B cell (primary cell): Measurements from ENCODE around the gene UHRF2. TPM values are rescaled to one million over a fixed set of nuclear protein-coding genes. Genes with fewer than 3 reads are reported as not detected.

Experiments
- ATAC-seq: fragments of 200-7000 bp; cut with Tn5 transposase; one replicate; pipeline ENCODE4 v1.10.0; 2021; ENCODE audit warnings: low read depth, mild to moderate bottlenecking, moderate number of reproducible peaks, moderate library complexity
- CTCF ChIA-PET: fragments of 350-600 bp; sonication (Branson Sonifier 250); formaldehyde crosslinking; loops from one replicate; lab custom pipeline; 2021; ENCODE audit warnings: antibody characterized with exemption, inconsistent platforms; lab: Charles Lee
- POLR2A ChIA-PET: fragments of 350-600 bp; sonication (Branson Sonifier 250); formaldehyde crosslinking; loops from one replicate; lab custom pipeline; 2021; ENCODE audit warnings: antibody characterized with exemption; lab: Charles Lee
- DNase-seq: peaks from one replicate; pipeline ENCODE4 v3.0.0; 2013
- H2AFZ ChIP-seq: 2 replicates; pipeline ENCODE4 v1.6.1; 2012; ENCODE audit warnings: mild to moderate bottlenecking, low read depth, low read length; ENCODE audit not compliant: insufficient read depth, poor library complexity, severe bottlenecking
- H3K27ac ChIP-seq, 2 donors: 1 replicate in 1 of 2; 2 replicates in 1 of 2; pipeline ENCODE4 v1.5.1; 2012 to 2013; ENCODE audit warnings: low read length in 2 of 2, mild to moderate bottlenecking in 2 of 2, moderate library complexity in 1 of 2
- H3K27me3 ChIP-seq, 4 experiments: fragments of 200-600 bp in 1 of 4; sonication (generic) in 1 of 4; replicated peaks in 1 of 4; 1 replicate in 2 of 4; 2 replicates in 2 of 4; pipeline versions ENCODE4 v1.6.1 to v1.7.0; 2013 to 2016; ENCODE audit warnings: low read length in 3 of 4, mild to moderate bottlenecking in 2 of 4, mixed read lengths in 1 of 4, moderate library complexity in 1 of 4; ENCODE audit not compliant: insufficient read depth in 4 of 4, control insufficient read depth in 3 of 4; ENCODE audit errors: control extremely low read depth in 1 of 4
- H3K36me3 ChIP-seq, 2 experiments: replicated peaks in 1 of 2; 1 replicate in 1 of 2; 2 replicates in 1 of 2; pipeline versions ENCODE4 v1.6.1 to v1.7.1; 2013; ENCODE audit warnings: low read length in 1 of 2; ENCODE audit not compliant: insufficient read depth in 2 of 2, control insufficient read depth in 1 of 2; ENCODE audit errors: control extremely low read depth in 1 of 2, extremely low read depth in 1 of 2
- H3K4me1 ChIP-seq, 2 donors: fragments of 200-600 bp in 1 of 2; sonication (generic) in 1 of 2; 1 replicate in 1 of 2; 2 replicates in 1 of 2; pipeline versions ENCODE4 v1.5.1 to v1.6.1; 2013 to 2017; ENCODE audit warnings: low read length in 2 of 2; ENCODE audit not compliant: control insufficient read depth in 2 of 2, insufficient read depth in 2 of 2
- H3K4me2 ChIP-seq: replicated peaks from 2 replicates; pipeline ENCODE3; 2012; ENCODE audit warnings: mild to moderate bottlenecking, low read depth, low read length; ENCODE audit not compliant: poor library complexity, severe bottlenecking
- H3K4me3 ChIP-seq, 5 experiments: fragments of 200-600 bp in 1 of 5; sonication (generic) in 1 of 5; 1 replicate in 3 of 5; 2 replicates in 2 of 5; pipeline versions ENCODE4 v1.5.1 to v1.7.0; 2011 to 2016; ENCODE audit warnings: low read length in 4 of 5, mild to moderate bottlenecking in 4 of 5, low read depth in 2 of 5, control low read depth in 1 of 5, moderate library complexity in 1 of 5; ENCODE audit not compliant: insufficient read depth in 1 of 5; ENCODE audit errors: control extremely low read depth in 1 of 5, extremely low read depth in 1 of 5
- H3K79me2 ChIP-seq: fragments of 200-600 bp; sonication (generic); one replicate; pipeline ENCODE4 v1.6.0; 2016; ENCODE audit warnings: low read length; ENCODE audit not compliant: control insufficient read depth, insufficient read depth
- H3K9ac ChIP-seq: fragments of 200-600 bp; sonication (generic); 2 replicates; pipeline ENCODE4 v1.6.1; 2017; ENCODE audit warnings: mild to moderate bottlenecking, low read length, moderate library complexity
- H3K9me3 ChIP-seq, 3 donors: one replicate each; pipeline versions ENCODE4 v1.6.1 to v1.7.1; 2013; ENCODE audit warnings: low read length in 2 of 3; ENCODE audit not compliant: control insufficient read depth in 2 of 3, insufficient read depth in 1 of 3; ENCODE audit errors: control extremely low read depth in 1 of 3
- H4K20me1 ChIP-seq: 2 replicates; pipeline ENCODE4 v1.6.0; 2012; ENCODE audit warnings: mild to moderate bottlenecking, low read length; ENCODE audit not compliant: insufficient read depth, control insufficient read depth, poor library complexity, severe bottlenecking
- H3K27ac Mint-ChIP-seq: one replicate; pipeline ENCODE4 v1.8.0; 2021; ENCODE audit warnings: mixed read lengths
- H3K27me3 Mint-ChIP-seq: one replicate; pipeline ENCODE4 v1.8.0; 2021; ENCODE audit warnings: mixed read lengths
- H3K4me1 Mint-ChIP-seq: one replicate; pipeline ENCODE4 v1.8.0; 2021; ENCODE audit warnings: mixed read lengths
- H3K4me3 Mint-ChIP-seq: one replicate; pipeline ENCODE4 v1.8.0; 2021; ENCODE audit warnings: mixed read lengths
- H3K9me3 Mint-ChIP-seq: one replicate; pipeline ENCODE4 v1.8.0; 2022; ENCODE audit warnings: mixed read lengths; ENCODE audit not compliant: insufficient read depth
- CTCF ChIP-seq: fragments of 200-600 bp; IDR thresholded peaks from one replicate; pipeline ENCODE4 v1.8.0; 2022; ENCODE audit warnings: antibody characterized with exemption, mild to moderate bottlenecking
- EZH2 ChIP-seq: IDR thresholded peaks from 2 replicates; pipeline ENCODE4 v1.6.1; 2012; ENCODE audit warnings: borderline replicate concordance, low read depth, mild to moderate bottlenecking, moderate library complexity, low read length; ENCODE audit not compliant: insufficient read depth, poor library complexity, severe bottlenecking
- WGBS: methylation state at CpG from one replicate; pipeline ENCODE4 v1.1.5; 2013; ENCODE audit warnings: missing lambda C conversion rate; ENCODE audit not compliant: insufficient coverage; 5-methylcytosine and 5-hydroxymethylcytosine counted together
- intact Hi-C: fragments of 100-400 bp; cut with micrococcal nuclease; formaldehyde crosslinking; loops from one replicate; pipeline ENCODE4 v1.10.0; 2022
- polyA plus RNA-seq: library from polyadenylated mRNA; depleted of rRNA; stranded (reverse); fragments of >200 nt; gene quantifications from 2 replicates; pipeline ENCODE4 v1.2.3, GENCODE V29; 2012
- total RNA-seq, 2 donors: library from RNA; stranded (reverse); fragments of 120-200 nt in 1 of 2; gene quantifications; 1 replicate in 1 of 2; 2 replicates in 1 of 2; pipeline versions ENCODE4 v1.2.3 to v1.2.4, GENCODE V29; 2013 to 2022

UHRF2 gene
- total and polyA plus RNA-seq, 2 donors (not counting 1 experiment from before 2014, with no cell fraction given) = 85.6 to 153 TPM

- H3K9ac ChIP-seq = peak overlapping the region; percentile 85
- Mint-ChIP-seq H3K4me3 (peak overlapping the region; percentile 88), H3K9me3 (no peaks in the 10 kb centered on the region), H3K27me3 (no peaks in the 10 kb centered on the region), H3K4me1 (peaks cover 64% of the 10 kb centered on the region), H3K27ac (peak overlapping the region; percentile 98)
- H3K27ac ChIP-seq = peak overlapping the region; percentile 82 to 95
- TF ChIP-seq CTCF (no peak), EZH2 (no peak)
- H4K20me1 ChIP-seq = peaks cover 42% of the 10 kb centered on the region
- ChIA-PET POLR2A (interaction anchor here (0.7 to 4.7 kb wide), 15 partner anchors 16 to 885 kb away, joined by 3 to 40 read pairs (median 5); partner anchors contain the start of genes ERMP1 and KDM4C), CTCF (interaction anchor here (0.8 to 3.1 kb wide), 9 partner anchors 9 to 82 kb away, joined by 3 to 12 read pairs (median 3); no protein-coding TSS in a partner anchor)
- peaks cover 0 to 20% (median 0%) of the 10 kb centered on the region in 3 donors for H3K9me3 ChIP-seq
- peaks cover 65 to 70% of the 10 kb centered on the region in 2 donors for H3K4me1 ChIP-seq
- ATAC-seq = peak; percentile 4
- intact Hi-C loops = loop anchor here (1.0 to 10.0 kb wide), 9 partner anchors 11 to 1561 kb away; partner anchors contain the start of genes JAK2, KDM4C and RIC1
- H3K4me3 ChIP-seq = peak overlapping the region; percentile 72 to 89 (median 87)
- peak overlapping the region; percentile 88 for H2AFZ ChIP-seq
- peak overlapping the region; percentile 87 for H3K4me2 ChIP-seq
- peak; percentile 57 for DNase-seq
- no peaks in the 10 kb centered on the region for H3K27me3 ChIP-seq
- H3K36me3 ChIP-seq = peaks cover 0 to 4% of the 10 kb centered on the region in 2 experiments
- peaks cover 57% of the 10 kb centered on the region for H3K79me2 ChIP-seq
- WGBS = under 1% methylated on average over 91 of the region's 92 CpGs
Observed at GRCh38 chr9:6413365-6414246, 607 bp downstream of the UHRF2 start.
